Esophagus squamous epithelium (tissue), 5 donors: Measurements from ENCODE around the gene KCTD11. TPM values are rescaled to one million over a fixed set of nuclear protein-coding genes. Genes with fewer than 3 reads are reported as not detected.

ENCODE experiments used
- DNase-seq: peaks from one replicate; lab custom pipeline; 2025; lab: John Stamatoyannopoulos, UW
- H3K27ac ChIP-seq, 4 donors: fragments of 200-600 bp; sonication (generic); one replicate each; pipeline ENCODE4 v1.5.1; 2016 to 2019; ENCODE audit warnings: mild to moderate bottlenecking in 1 of 4
- H3K27me3 ChIP-seq, 4 donors: fragments of 200-600 bp; sonication (generic); 1 replicate in 3 of 4; 2 replicates in 1 of 4; pipeline versions ENCODE4 v1.5.1 to v1.6.0; 2017 to 2021; ENCODE audit warnings: antibody characterized with exemption in 1 of 4
- H3K36me3 ChIP-seq, 3 donors: fragments of 200-600 bp; sonication (generic); one replicate each; pipeline ENCODE4 v1.5.1; 2016 to 2019
- H3K4me1 ChIP-seq, 3 donors: fragments of 200-600 bp; sonication (generic); one replicate each; pipeline ENCODE4 v1.5.1; 2017 to 2019
- H3K4me3 ChIP-seq, 4 donors: fragments of 200-600 bp; sonication (generic); 1 replicate in 3 of 4; 2 replicates in 1 of 4; pipeline ENCODE4 v1.5.1; 2016 to 2019; ENCODE audit warnings: mild to moderate bottlenecking in 2 of 4, moderate library complexity in 1 of 4
- H3K9me3 ChIP-seq, 3 donors: fragments of 200-600 bp; sonication (generic); one replicate each; pipeline ENCODE4 v1.5.1; 2016 to 2019
- POLR2A ChIP-seq, 4 donors: fragments of 450-650 bp; IDR thresholded peaks; one replicate each; pipeline ENCODE4 v1.6.1; 2017; ENCODE audit warnings: antibody characterized with exemption in 4 of 4, mild to moderate bottlenecking in 4 of 4, moderate library complexity in 3 of 4
- WGBS, 2 donors: methylation state at CpG; one replicate each; pipeline ENCODE4 v1.1.5; 2018; 5-methylcytosine and 5-hydroxymethylcytosine counted together
- intact Hi-C: fragments of 100-400 bp; cut with DNase I; formaldehyde crosslinking; loops from one replicate; pipeline ENCODE4 v1.15.0; 2022
- total RNA-seq, 4 donors: library from RNA; depleted of rRNA; stranded (reverse); fragments of >200 nt; gene quantifications; one replicate each; pipeline ENCODE4 v1.1.0, GENCODE V29; 2016
- TF ChIP-seq, protein P1 (sequence below), 6 experiments: fragments of 450-650 bp in 4 of 6; fragments of 200-600 bp in 2 of 6; sonication (generic) in 2 of 6; IDR thresholded peaks; one replicate each; pipeline ENCODE4 v1.5.1; 2016 to 2019; ENCODE audit warnings: antibody characterized with exemption in 6 of 6, mild to moderate bottlenecking in 4 of 6, moderate library complexity in 4 of 6
- donor health status: DM: yes; HTN: yes; CAD: no.

Gene KCTD11
- 10 to 100 TPM; 12.6 to 26.6 (median 22.1) TPM for total RNA-seq

DNA sequence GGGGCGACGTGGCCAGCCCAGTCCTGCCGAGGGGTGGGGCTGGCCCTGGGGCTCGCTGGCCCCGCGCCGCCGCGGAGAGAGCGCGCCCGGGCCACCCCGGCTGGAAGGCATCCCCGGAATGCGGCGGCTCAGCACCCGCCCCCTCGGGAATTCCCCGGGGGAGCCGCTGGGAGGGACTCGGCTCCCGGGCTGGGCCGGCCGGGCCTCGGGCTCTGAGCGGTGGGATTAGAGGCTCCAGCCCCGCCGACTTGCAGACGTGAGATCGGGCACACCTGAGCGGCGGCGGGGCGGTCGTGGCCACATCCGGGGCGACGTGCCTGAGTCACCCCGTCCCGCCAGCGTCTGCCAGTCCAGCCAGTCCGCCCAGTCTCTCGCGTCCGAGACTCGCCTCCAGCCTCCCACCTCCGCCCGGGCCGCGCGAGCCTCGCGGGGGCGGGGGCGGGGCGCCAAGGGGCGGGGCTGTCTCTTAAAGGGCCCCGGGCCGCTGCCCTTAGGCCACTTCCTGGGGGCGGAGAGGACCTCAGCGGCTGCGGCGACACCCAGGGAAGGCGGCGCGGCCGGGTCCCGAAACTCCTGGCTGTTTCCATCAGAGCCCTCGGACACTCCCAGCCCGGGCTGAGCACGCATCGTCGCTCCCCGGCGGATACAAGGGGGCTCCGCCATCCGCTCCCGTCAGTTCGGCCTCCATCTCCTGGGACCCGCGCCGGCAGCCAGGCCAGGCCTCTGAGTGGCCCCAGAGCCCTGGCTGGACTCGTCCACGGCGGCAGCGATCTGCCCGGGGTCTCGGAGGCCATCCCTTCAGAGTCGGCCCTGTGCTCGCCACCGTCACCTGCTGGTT lies at the start of gene KCTD11:
Gene KCTD11 (plus strand): TSS at position 498 of the 838 bp plus-strand sequence.
- Histone ChIP-seq H3K36me3 (no peaks in the 10 kb centered on the region), H3K27me3 (no peaks in the 10 kb centered on the region), H3K4me1 (peaks cover 48 to 74% (median 54%) of the 10 kb centered on the region in 3 donors), H3K27ac (peak within 1 kb of the TSS; percentile 98 to 100 (median 98)), H3K9me3 (no peaks in the 10 kb centered on the region), H3K4me3 (peak within 1 kb of the TSS; percentile 80 to 89 (median 87))
- 0% methylated on average over 2 of the region's 91 CpGs; no CpG with 5 or more reads in 1 of the 2 donors for WGBS, 2 donors
- peak in 3 of 4 donors; percentile 8 to 64 (median 34) for TF ChIP-seq POLR2A (IDR thresholded peaks at IDR 0.05)
- TF ChIP-seq, protein P1, sequence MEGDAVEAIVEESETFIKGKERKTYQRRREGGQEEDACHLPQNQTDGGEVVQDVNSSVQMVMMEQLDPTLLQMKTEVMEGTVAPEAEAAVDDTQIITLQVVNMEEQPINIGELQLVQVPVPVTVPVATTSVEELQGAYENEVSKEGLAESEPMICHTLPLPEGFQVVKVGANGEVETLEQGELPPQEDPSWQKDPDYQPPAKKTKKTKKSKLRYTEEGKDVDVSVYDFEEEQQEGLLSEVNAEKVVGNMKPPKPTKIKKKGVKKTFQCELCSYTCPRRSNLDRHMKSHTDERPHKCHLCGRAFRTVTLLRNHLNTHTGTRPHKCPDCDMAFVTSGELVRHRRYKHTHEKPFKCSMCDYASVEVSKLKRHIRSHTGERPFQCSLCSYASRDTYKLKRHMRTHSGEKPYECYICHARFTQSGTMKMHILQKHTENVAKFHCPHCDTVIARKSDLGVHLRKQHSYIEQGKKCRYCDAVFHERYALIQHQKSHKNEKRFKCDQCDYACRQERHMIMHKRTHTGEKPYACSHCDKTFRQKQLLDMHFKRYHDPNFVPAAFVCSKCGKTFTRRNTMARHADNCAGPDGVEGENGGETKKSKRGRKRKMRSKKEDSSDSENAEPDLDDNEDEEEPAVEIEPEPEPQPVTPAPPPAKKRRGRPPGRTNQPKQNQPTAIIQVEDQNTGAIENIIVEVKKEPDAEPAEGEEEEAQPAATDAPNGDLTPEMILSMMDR (IDR thresholded peaks at IDR 0.05): peak in 4 of 6 experiments; percentile 0 to 37 (median 20)
- DNase-seq: no peak
- intact Hi-C loops: no loop called here

DNA sequence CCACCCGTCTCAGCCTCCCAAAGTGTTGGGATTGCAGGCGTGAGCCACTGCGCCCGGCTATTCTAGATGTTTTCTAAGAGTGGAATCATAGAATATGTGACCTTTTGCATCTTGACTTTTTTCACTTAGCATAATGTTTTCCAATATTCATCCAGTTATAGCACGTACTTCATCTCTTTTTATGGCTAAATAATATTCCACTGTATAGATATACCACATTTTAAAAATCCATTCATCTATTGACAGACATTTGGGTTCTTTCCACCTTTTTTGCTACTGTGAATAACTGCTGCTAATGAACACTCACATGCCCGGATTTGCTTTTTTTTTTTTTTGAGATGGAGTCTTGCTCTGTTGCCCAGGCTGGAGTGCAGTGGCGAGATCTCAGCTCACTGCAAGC lies 47.8 kb upstream of the KCTD11 start:
- intact Hi-C loops: no loop called here
- no peak overlapping the region for H3K4me3 ChIP-seq
- no peaks in the 10 kb centered on the region for H3K36me3 ChIP-seq
- no peaks in the 10 kb centered on the region for H3K9me3 ChIP-seq
- no peak for DNase-seq
- no peaks in the 10 kb centered on the region for H3K27me3 ChIP-seq
- TF ChIP-seq POLR2A (IDR thresholded peaks at IDR 0.05): no peak
- TF ChIP-seq, protein P1 (IDR thresholded peaks at IDR 0.05): no peak
- 94 to 96% methylated on average over 7 of the region's 7 CpGs for WGBS, 2 donors
- no peak overlapping the region for H3K27ac ChIP-seq
- peaks cover 4 to 12% (median 9%) of the 10 kb centered on the region in 3 donors for H3K4me1 ChIP-seq

DNA sequence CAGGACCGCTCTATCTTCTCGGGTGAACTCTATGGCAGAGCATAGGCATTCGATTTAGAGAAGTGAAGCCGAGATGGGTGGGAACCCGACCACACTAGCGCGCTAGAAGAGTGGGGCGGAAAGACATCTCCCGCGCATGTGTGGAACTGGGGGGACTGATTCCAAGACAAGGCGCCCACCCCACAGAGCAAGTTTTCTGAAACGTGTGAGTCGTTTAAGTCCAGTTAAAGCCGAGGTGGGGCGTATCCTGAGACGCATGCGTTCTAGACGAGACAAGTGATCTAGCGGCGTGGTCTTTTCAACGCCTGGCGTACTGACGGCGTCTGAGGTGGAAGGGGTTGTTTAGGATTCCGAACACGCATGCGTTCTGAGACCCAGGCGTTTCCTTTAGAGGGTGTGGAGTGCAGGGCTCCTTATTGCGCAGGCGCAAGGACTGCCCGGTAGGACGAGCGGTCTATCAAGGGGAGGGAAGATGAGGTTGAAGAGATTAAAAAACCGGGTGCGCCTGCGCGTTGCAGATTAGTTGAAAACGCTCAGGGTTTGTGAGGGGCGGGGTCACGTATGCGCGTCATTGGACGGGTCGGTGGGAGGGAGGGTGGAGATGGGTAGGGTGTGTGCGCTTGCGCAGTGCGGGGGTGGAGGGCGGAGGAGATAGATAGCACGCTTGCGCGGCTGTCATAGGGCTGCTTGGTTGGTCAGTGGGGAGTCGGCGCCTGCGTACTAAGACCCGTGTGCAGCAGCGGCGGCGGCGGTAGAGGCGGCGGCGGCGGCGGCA lies 44.9 kb upstream of the KCTD11 start, which contains the start of gene EIF5A:
Gene EIF5A (plus strand): TSS at position 718 of the 775 bp plus-strand sequence. CDS start 2,008 bp downstream, outside the sequence.
- H3K4me3 ChIP-seq: peak within 1 kb of the TSS; percentile 85 to 99 (median 99)
- WGBS, 2 donors: 0 to 1% methylated on average over 41 to 46 of the region's 64 CpGs
- intact Hi-C loops: no loop called here
- H3K27ac ChIP-seq: peak within 1 kb of the TSS; percentile 99 to 100 (median 100)
- peak; percentile 99 for DNase-seq
- H3K9me3 ChIP-seq: no peaks in the 10 kb centered on the region
- no peaks in the 10 kb centered on the region for H3K27me3 ChIP-seq
- peaks cover 17 to 29% (median 24%) of the 10 kb centered on the region in 3 donors for H3K36me3 ChIP-seq
- peak in 3 of 4 donors; percentile 81 to 95 (median 94) for TF ChIP-seq POLR2A (IDR thresholded peaks at IDR 0.05)
- TF ChIP-seq, protein P1 (IDR thresholded peaks at IDR 0.05): peak in 1 of 6 experiments; percentile 15
- peaks cover 15 to 40% (median 26%) of the 10 kb centered on the region in 3 donors for H3K4me1 ChIP-seq

DNA sequence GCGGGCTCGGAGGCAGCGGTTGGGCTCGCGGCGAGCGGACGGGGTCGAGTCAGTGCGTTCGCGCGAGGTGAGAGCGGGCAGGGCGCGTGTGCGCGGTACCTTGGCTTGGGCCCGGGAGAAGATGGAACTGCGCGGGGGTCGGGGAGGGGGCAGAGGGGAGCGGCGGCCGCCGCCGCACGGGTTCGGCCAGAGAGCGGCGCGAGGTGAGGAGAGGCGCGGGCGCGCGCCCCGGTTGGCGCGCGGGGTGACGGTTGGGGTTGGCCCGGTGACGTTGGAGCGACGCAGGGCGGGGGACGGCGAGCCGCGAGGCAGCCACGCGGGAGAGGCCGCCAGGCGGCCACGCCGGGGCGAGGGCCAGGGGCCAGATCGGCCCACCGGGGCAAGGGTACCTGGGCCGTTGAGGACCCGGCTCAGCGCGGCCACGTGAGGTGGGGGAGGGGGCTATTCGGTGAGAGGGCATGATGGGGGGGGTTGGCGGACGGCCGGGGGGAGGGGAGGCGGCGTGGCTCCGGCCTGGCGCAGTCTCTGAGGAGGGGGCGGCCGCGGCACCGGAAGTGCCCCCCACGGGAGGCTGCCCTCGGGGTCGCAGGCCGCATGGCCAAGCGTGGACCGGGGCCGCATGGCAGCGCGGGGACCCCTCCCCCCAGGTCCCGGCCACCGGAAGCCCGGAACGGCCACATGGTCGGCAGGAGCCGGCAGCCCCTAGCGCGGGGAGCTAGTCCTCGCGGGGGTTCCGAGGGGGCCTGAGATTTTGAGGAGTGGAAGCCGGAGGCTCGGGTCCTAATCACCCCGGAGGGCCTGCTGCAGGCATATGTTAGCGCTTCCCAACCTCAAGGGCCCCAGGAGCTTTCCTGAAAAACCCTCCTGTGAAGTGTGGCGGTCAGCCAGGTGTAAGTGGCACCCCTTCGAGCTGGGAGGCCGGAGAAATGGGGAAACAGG lies 44.0 kb upstream of the KCTD11 start:
- intact Hi-C loops: no loop called here
- TF ChIP-seq, protein P1 (IDR thresholded peaks at IDR 0.05): peak in 1 of 6 experiments; percentile 6
- peak in 2 of 4 donors; percentile 7 to 97 for TF ChIP-seq POLR2A (IDR thresholded peaks at IDR 0.05)
- Histone ChIP-seq H3K27me3 (no peaks in the 10 kb centered on the region), H3K27ac (peak overlapping the region; percentile 99 to 100 (median 100)), H3K9me3 (no peaks in the 10 kb centered on the region), H3K4me3 (peak overlapping the region; percentile 85 to 99 (median 99)), H3K36me3 (peaks cover 25 to 37% (median 32%) of the 10 kb centered on the region in 3 donors), H3K4me1 (peaks cover 15 to 48% (median 30%) of the 10 kb centered on the region in 3 donors)
- no peak for DNase-seq
- WGBS, 2 donors: 3% methylated on average over 8 of the region's 104 CpGs; no CpG with 5 or more reads in 1 of the 2 donors
